GM04504 (cell line): Measurements from ENCODE around the gene ATXN2.
A peak's percentile ranks its signal among the peaks of the same experiment; 100 is the strongest.

Experiments
- DNase-seq: peaks from one replicate; pipeline ENCODE4 v3.0.0-alpha.2; 2012; ENCODE audit warnings: low read depth

The ATXN2 gene

DNA sequence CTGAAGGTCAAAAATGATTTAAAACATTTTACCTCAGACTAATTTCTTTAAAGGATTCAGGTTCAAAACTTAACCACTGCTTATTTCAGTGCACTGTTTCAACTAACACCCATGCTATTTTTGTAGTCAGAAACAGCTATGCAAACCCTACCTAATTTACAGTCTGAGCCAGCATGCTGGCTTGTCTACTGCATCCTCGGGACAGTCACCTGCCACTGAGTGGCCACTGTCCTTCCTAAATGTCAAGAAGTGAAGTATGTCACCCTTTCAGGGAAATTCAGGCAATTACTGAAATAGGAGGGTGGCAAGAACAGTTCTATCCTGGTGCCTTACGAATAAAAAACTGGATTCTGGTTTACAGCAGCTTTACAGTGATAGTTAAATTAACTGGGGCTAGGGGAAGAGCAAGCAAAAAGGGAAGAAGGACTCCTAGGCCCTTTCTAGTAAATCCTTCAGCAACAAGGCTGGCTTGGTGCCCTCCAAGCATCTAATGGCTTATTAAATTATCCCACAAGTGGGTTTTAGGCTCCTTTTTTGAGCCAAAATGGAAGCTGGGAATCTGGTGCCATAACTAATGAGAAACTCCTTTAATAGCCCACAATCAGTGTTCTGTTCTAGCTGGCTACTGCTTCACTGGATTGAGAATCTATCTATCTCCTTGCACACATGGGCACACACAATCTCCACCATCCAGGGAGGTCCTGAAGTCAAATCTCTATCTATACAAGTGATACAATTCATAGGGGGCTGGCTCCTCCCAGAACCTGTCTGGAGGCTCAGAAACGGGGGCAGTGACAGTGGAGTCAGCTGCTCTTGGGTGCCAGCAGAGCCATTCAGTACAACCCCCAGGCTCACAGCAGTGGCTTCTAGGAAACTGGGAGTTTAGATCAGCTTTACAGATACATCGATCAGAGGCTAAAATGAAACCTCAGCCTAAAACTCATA is 150.0 kb downstream of the ATXN2 start:
- DNase-seq = no peak

GRCh38 chr12:111448266-111448830 is 150.8 kb downstream of the ATXN2 start:
- DNase-seq = no peak

DNA sequence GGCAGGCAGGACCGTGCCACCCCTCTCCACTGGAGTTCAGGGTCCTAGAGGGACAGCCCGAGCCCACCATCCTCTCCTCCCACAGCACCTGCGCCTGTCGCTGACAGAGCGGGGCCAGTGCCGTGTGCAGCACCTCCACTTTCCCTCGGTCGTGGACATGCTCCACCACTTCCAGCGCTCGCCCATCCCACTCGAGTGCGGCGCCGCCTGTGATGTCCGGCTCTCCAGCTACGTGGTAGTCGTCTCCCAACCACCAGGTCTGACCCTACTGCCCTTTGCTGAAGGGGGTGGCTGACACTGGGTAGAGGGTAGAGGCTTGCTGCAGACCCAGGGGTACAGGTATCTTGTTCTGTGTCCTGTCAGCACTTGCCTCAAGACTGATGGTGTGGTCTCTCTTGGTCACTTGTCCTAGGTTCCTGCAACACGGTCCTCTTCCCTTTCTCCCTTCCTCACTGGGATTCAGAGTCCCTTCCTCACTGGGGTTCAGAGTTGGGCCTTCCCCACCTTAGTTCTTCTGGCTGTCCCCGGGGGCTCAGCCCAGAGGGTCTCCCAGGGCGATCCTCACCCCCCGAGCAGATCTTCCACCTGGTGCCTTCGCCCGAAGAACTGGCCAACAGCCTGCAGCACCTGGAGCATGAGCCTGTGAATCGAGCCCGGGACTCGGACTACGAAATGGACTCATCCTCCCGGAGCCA is 151.4 kb downstream of the ATXN2 start:
- DNase-seq = no peak

GRCh38 chr12:111446631-111447570 is 152.2 kb downstream of the ATXN2 start:
- no peak for DNase-seq

DNA sequence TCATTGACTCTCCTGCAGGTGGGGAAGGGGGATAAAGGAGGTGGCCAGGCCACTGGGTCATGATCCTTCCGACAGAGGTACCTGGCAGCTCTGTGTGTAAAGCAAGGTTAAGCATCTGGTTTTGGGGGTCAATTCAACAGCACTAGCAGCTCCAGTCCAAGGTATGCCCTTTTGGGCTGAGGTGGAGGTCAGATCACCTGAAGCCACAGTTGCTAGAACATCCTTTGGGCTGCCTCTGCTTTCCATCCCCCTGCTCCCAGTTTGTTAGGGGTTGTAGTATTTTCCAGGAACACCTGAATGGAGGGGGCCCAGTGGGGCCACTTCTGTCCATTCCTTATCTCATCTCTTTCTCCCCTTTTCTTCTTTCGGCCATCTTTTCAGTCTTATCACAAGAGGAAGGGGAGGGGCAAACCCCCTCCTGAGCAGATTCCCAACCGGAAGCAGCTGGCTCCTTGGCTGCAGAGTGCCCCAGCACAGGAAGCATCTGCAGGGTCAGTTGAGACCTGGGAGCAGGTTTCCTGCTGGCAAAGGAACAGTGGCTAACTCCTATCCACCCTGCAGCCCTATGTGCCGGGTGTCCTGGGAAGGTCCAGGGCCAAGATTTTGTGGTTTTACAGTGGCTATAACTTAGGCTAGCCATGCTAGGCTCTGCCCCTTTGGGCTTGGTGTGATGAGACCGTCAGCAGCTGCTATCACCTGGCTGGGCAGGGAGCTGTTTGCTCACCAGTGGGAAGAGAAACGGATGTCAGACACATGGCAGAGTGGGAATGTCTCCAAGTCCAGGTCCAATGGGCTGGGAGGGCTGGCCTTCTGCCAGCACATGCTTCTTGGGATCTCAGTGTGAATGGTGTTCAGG is 153.2 kb downstream of the ATXN2 start:
- no peak for DNase-seq

DNA sequence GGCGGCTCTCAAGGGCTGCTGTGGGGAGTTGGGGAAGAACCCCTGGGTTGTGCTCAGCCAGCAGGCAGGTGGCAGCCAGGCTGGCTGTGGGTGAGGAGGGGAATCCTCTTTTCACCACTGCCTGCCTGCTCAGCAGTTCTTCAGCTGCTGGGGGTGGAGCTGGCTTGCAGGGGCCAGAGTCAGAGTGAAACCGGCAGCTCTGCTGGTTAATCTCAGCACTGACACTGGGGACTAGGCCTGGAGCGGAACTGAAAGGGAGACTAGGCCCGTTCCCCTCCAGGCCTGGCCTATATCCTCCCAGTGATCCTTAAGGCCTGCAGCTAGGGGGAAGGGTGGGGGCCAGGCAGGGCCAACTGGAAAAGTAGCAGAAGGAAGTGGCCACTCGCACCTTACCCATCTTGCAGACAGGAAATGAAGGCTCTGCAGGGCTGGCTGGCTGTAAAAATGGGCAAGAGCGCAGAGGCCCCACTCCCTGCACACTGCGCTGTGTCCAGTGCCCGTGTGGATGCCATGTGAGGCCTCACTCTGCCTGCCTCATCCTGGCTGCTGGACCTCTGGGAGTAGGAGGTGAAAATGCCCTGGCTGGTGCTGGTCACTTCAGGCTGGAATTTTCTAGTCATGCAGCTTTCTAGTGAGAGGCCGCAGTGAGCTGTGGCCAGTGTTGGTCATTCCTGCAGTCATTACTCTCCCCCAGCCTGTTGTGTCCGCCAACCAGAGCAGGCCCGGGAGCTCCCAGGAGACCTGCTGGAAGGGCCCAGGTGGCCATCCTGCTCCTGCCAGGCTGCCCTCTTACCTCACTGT is 154.0 kb downstream of the ATXN2 start:
- no peak for DNase-seq

- no peak for DNase-seq
Observed at GRCh38 chr12:111444314-111444924, 154.7 kb downstream of the ATXN2 start.

- no peak for DNase-seq
Observed at GRCh38 chr12:111443586-111443985, 155.5 kb downstream of the ATXN2 start.

DNA sequence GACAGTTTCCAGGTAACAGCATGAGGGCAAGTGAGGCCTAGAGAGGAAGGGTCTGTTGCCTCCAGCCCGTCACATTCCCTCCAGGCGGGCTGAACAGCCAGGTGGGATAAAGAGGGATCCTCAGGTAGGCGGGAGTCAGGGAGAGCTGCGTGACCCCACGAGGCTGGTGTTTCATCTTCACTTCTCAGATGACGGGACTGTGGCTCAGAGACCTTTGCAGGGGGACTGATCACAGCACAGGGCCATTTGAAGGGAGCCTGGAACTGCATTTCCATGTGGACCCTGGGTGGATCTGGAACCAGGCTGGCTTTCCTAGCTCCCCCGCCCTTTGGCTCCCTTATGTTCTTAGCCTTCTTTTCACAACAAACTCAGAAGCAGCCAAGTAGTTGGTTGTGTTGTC is 156.0 kb downstream of the ATXN2 start:
- DNase-seq = no peak

- no peak for DNase-seq
Observed at GRCh38 chr12:111442301-111443045, 156.6 kb downstream of the ATXN2 start.

DNA sequence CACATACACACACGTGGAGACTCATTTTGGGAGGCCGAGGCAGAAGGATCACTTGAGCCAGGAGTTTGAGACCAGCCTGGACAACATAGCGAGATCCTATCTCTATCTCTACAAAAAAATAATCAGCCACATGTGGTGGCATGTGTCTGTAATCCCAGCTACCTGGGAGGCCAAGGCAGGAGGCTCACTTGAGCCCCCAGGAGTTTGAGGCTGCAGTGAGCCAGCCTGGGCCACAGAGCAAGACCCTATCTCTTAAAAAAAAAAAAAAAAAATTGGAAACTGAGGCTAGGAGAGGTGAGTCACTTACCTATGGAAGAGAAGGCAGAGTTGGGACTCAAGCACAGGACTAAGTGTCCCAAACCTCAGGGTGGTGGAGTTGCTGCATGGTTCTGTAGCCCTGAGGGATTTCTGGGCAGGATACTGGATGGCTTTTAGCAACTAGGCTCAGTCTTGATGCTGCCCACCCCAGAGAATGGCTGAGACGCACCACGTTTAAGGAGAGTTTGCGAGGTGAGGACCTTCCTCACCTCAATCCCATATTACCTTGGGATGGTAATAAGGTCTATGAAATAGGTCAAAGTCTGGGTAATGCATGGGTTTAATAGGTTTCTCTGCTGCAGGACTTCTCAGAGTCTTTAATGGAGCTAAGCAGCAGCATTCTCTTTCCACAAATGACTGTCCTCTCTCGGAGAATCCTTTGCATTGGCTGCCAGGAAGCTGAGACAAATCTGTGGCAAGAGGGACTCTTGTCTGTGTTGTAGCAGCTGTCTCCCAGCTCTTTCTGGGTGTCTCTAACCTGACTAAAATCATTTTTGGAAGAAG is 157.8 kb downstream of the ATXN2 start:
- no peak for DNase-seq

DNA sequence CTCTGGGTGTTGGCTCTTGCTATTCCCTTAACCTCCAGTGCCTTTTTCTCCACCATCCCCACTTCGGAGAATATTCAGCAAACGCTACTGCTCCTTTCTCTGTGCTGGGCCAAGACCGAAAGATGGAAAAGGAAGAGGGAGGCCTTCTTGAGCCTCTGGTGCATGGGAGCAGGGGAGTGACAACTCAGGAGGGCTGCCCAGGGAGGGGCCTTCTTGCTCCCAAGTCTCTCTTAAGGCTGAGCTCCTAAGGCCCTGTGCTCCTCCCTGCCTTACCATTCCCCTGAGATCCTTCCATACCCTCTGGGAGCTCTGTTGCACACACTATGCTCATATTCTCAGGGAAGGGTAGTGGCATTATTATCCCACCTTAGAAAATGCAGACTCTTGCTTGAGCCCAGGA is 158.5 kb downstream of the ATXN2 start:
- DNase-seq = no peak

GRCh38 chr12:111440152-111440551 is 159.0 kb downstream of the ATXN2 start:
- DNase-seq = no peak

DNA sequence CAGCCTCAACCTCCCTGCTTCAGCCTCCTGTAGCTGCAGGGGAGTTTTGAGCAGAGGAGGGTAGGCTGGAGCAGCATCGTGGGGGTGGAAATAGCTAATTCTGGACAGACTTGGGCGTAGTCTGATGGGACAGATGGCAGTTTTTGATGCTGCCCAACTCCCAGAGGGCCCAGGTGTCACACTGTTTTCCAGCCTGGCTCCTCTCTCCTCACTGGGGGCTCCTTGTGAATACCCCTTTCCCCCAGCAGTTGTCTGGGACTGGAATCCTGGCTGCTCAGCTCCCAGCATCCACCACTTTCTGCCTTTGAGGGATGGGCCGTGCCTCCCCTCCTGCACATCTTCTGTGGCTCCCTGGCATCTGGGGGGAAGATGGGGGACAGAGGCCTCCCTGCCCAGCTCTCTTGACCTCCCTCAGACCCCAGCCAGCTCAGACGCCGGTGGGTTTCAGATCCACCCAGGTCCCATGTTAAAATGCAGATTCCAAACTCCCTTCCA is 159.4 kb downstream of the ATXN2 start:
- DNase-seq = no peak

GRCh38 chr12:111438481-111438880 is 160.6 kb downstream of the ATXN2 start:
- no peak for DNase-seq

DNA sequence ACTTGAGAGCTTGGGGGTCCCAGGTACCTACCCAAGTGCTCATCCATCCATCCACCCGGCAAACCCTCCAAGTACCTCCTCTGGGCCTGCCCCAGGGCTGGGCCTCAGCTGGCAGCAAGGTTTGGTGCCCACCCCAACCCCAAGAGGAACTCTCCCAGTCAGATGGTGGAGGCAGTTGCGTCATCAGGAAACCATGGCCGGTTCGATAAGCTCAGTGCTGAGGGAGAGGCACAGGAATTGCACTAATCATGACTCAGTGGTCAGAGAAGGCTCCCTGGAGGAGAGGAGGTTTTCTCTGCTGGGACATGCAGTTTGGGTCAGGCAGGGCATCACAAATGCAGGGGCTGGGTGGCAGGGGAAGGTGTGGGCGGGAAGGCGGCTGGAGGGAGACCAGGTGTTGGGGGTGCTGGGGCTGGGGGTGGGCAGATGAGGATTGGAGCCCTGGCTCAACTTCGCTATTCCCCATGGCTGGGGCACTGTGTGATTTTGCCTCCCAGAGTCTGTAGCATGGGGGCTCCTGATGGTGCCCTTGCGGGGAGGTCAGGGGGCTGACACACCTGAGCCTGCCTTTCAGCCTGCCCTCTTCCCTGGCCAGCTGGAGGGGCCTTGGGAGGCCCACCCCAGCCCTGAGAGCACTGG is 161.2 kb downstream of the ATXN2 start:
- peak; percentile 47 for DNase-seq

- no peak for DNase-seq
Observed at GRCh38 chr12:111436811-111437210, 162.3 kb downstream of the ATXN2 start.
